T-cell (primary cell): Measurements from ENCODE around the gene CHRNA1. TPM values are rescaled to one million over a fixed set of nuclear protein-coding genes. Genes with fewer than 3 reads are reported as not detected.

Experiments used
- ATAC-seq, 4 experiments: fragments of 200-7000 bp in 3 of 4; fragments of 150-1000 bp in 1 of 4; cut with Tn5 transposase; replicated peaks in 1 of 4; 1 replicate in 3 of 4; 2 replicates in 1 of 4; pipeline ENCODE4 v1.10.0; 2021; ENCODE audit warnings: moderate library complexity in 3 of 4, mild to moderate bottlenecking in 2 of 4, moderate number of reproducible peaks in 1 of 4
- CTCF ChIA-PET, 2 donors: fragments of 300-600 bp; sonication (Branson Sonifier 250); formaldehyde crosslinking; loops; one replicate each; lab custom pipeline; 2022; ENCODE audit warnings: antibody characterized with exemption in 2 of 2; lab: Charles Lee
- POLR2A ChIA-PET, 2 donors: fragments of 300-600 bp; sonication (Branson Sonifier 250); formaldehyde crosslinking; loops; one replicate each; lab custom pipeline; 2022; ENCODE audit warnings: antibody characterized with exemption in 2 of 2; lab: Charles Lee
- DNase-seq, 35 experiments: peaks; one replicate each; pipeline versions ENCODE4 v3.0.0 to v3.0.0-alpha.2; 2013 to 2023
- H3K27ac ChIP-seq: one replicate; pipeline ENCODE4 v1.5.1; 2013; ENCODE audit warnings: low read length
- H3K27me3 ChIP-seq, 2 experiments: replicated peaks in 1 of 2; 1 replicate in 1 of 2; 2 replicates in 1 of 2; pipeline versions ENCODE4 v1.6.1 to v1.7.0; 2013; ENCODE audit warnings: low read length in 1 of 2, mixed read lengths in 1 of 2; ENCODE audit not compliant: control insufficient read depth in 2 of 2, insufficient read depth in 2 of 2; ENCODE audit errors: extremely low read depth in 1 of 2
- H3K36me3 ChIP-seq, 2 donors: 1 replicate in 1 of 2; 2 replicates in 1 of 2; pipeline versions ENCODE4 v1.6.1 to v1.7.0; 2013; ENCODE audit warnings: low read length in 1 of 2; ENCODE audit not compliant: control insufficient read depth in 2 of 2, insufficient read depth in 1 of 2; ENCODE audit errors: extremely low read depth in 1 of 2
- H3K4me1 ChIP-seq, 2 experiments: 1 replicate in 1 of 2; 2 replicates in 1 of 2; pipeline versions ENCODE4 v1.6.1 to v1.7.0; 2013; ENCODE audit warnings: low read length in 2 of 2, mixed read lengths in 1 of 2; ENCODE audit not compliant: insufficient read depth in 2 of 2, control insufficient read depth in 1 of 2; ENCODE audit errors: extremely low read depth in 1 of 2
- H3K4me3 ChIP-seq, 2 donors: 1 replicate in 1 of 2; 2 replicates in 1 of 2; pipeline versions ENCODE4 v1.5.1 to v1.7.0; 2013; ENCODE audit warnings: mild to moderate bottlenecking in 2 of 2, low read length in 1 of 2, moderate library complexity in 1 of 2; ENCODE audit not compliant: control insufficient read depth in 1 of 2; ENCODE audit errors: extremely low read depth in 1 of 2
- H3K9me3 ChIP-seq: 2 replicates; pipeline ENCODE4 v1.7.0; 2013
- H3K27ac Mint-ChIP-seq, 2 donors: one replicate each; pipeline ENCODE4 v1.8.0; 2020 to 2021; ENCODE audit warnings: mild to moderate bottlenecking in 2 of 2, mixed read lengths in 2 of 2
- H3K27me3 Mint-ChIP-seq, 2 donors: one replicate each; pipeline ENCODE4 v1.8.0; 2021 to 2022; ENCODE audit warnings: mixed read lengths in 2 of 2
- H3K36me3 Mint-ChIP-seq: one replicate; pipeline ENCODE4 v1.8.0; 2021; ENCODE audit warnings: mixed read lengths
- H3K4me1 Mint-ChIP-seq, 3 donors: one replicate each; pipeline ENCODE4 v1.8.0; 2020 to 2022; ENCODE audit warnings: mixed read lengths in 3 of 3, mild to moderate bottlenecking in 1 of 3
- H3K4me3 Mint-ChIP-seq, 3 donors: one replicate each; pipeline ENCODE4 v1.8.0; 2020 to 2022; ENCODE audit warnings: mild to moderate bottlenecking in 3 of 3, mixed read lengths in 3 of 3, moderate library complexity in 3 of 3
- H3K9me3 Mint-ChIP-seq, 3 donors: one replicate each; pipeline ENCODE4 v1.8.0; 2020 to 2022; ENCODE audit warnings: mixed read lengths in 3 of 3
- WGBS: methylation state at CpG from one replicate; pipeline ENCODE4 v1.1.5; 2013; ENCODE audit warnings: missing lambda C conversion rate; ENCODE audit not compliant: insufficient coverage; 5-methylcytosine and 5-hydroxymethylcytosine counted together
- total RNA-seq, 35 experiments: library from RNA in 6 of 35; stranded (reverse) in 6 of 35; fragments of 120-200 nt in 1 of 35; gene quantifications; one replicate each; pipeline versions ENCODE4 v1.2.1 to v1.2.4 and lab custom pipeline; 2013 to 2026

Gene CHRNA1
- total RNA-seq, 5 donors from 2014 or later (not counting 1 experiment from before 2014, with no cell fraction given), result 0.23 TPM; not detected in 4

GRCh38 chr2:174750923-174751441, 13.3 kb downstream of the CHRNA1 start:
- Histone ChIP-seq H3K27ac (peak overlapping the region; percentile 57), H3K27me3 (no peaks in the 10 kb centered on the region), H3K9me3 (no peaks in the 10 kb centered on the region), H3K4me1 (peaks cover 4 to 35% of the 10 kb centered on the region in 2 experiments), H3K36me3 (no peaks in the 10 kb centered on the region), H3K4me3 (no peak overlapping the region)
- H3K9me3 Mint-ChIP-seq, result no peaks in the 10 kb centered on the region
- peaks cover 0 to under 1% of the 10 kb centered on the region in 2 donors for H3K27me3 Mint-ChIP-seq
- H3K27ac Mint-ChIP-seq, result peak overlapping the region; percentile 62 to 69
- WGBS, result 13% methylated on average over 1 of the region's 5 CpGs
- H3K4me3 Mint-ChIP-seq, result peak overlapping the region in 2 of 3 donors; percentile 4 to 37
- ATAC-seq (peak in 3 of 4 experiments; percentile 44 to 67 (median 54)), DNase-seq (peak in 34 of 35 experiments; percentile 11 to 80 (median 40))
- ChIA-PET POLR2A (interaction anchor here in 1 of 2 donors (0.7 kb wide), 1 partner anchor 28 kb away, joined by 3 read pairs; no protein-coding TSS in a partner anchor), CTCF (interaction anchor here (0.6 to 2.3 kb wide), 7 partner anchors 11 to 358 kb away, joined by 3 to 10 read pairs (median 3); no protein-coding TSS in a partner anchor)
- peaks cover 39 to 44% (median 40%) of the 10 kb centered on the region in 3 donors for H3K4me1 Mint-ChIP-seq
- no peaks in the 10 kb centered on the region for H3K36me3 Mint-ChIP-seq

GRCh38 chr2:174749793-174750192, 14.5 kb downstream of the CHRNA1 start:
- Histone ChIP-seq H3K9me3 (no peaks in the 10 kb centered on the region), H3K4me3 (no peak overlapping the region), H3K27ac (peak overlapping the region; percentile 57), H3K36me3 (no peaks in the 10 kb centered on the region), H3K4me1 (peaks cover 4 to 35% of the 10 kb centered on the region in 2 experiments), H3K27me3 (no peaks in the 10 kb centered on the region)
- WGBS, result 100% methylated on average over 3 of the region's 8 CpGs
- ATAC-seq (no peak), DNase-seq (peak in 1 of 35 experiments; percentile 9)
- Mint-ChIP-seq H3K4me1 (peaks cover 39 to 44% (median 40%) of the 10 kb centered on the region in 3 donors), H3K27me3 (peaks cover 0 to 5% of the 10 kb centered on the region in 2 donors), H3K27ac (peak overlapping the region; percentile 59 to 68), H3K36me3 (no peaks in the 10 kb centered on the region), H3K4me3 (no peak overlapping the region), H3K9me3 (no peaks in the 10 kb centered on the region)
- CTCF ChIA-PET, result interaction anchor here (0.5 to 2.3 kb wide), 29 partner anchors 9 to 354 kb away, joined by 3 to 30 read pairs (median 6); partner anchors contain the start of genes CHRNA1 (in 1 of the 2) and SCRN3 (in 1 of the 2)
- POLR2A ChIA-PET, result interaction anchor here (0.5 to 0.7 kb wide), 2 partner anchors 63 to 109 kb away, joined by 3 to 7 read pairs; no protein-coding TSS in a partner anchor

DNA sequence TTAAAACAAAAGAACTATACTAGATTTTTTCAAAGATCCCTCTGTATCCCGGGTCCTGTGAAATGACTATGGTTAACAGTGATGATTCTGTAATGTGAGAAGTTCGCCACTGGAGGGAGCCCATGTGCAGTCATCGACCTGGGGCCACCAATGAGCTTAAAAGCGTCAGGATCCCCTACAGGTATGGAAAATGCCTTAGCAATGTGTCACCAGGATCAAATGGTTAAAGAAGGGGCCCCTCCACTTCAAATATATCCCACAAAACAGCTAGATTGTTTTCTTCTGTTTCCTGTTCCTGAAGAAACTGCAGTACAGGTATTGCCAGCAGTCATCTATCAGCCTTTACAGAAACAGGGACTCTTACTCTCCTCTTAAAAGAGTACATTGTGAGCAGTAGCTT, 15.3 kb downstream of the CHRNA1 start:
- Histone ChIP-seq H3K9me3 (no peaks in the 10 kb centered on the region), H3K27ac (no peak overlapping the region), H3K4me1 (peaks cover 4 to 35% of the 10 kb centered on the region in 2 experiments), H3K36me3 (no peaks in the 10 kb centered on the region), H3K27me3 (no peaks in the 10 kb centered on the region), H3K4me3 (no peak overlapping the region)
- Mint-ChIP-seq H3K36me3 (no peaks in the 10 kb centered on the region), H3K27me3 (peaks cover 0 to 5% of the 10 kb centered on the region in 2 donors), H3K4me3 (no peak overlapping the region), H3K9me3 (no peaks in the 10 kb centered on the region), H3K27ac (no peak overlapping the region), H3K4me1 (peaks cover 39 to 42% (median 40%) of the 10 kb centered on the region in 3 donors)
- CTCF ChIA-PET, result interaction anchor here (0.5 to 2.3 kb wide), 43 partner anchors 8 to 353 kb away, joined by 3 to 30 read pairs (median 5); partner anchors contain the start of genes CHN1 (in 1 of the 2), CHRNA1 (in 1 of the 2) and SCRN3 (in 1 of the 2)
- WGBS, result 0% methylated on average over 3 of the region's 4 CpGs
- DNase-seq (peak; percentile 31 to 85 (median 65)), ATAC-seq (peak; percentile 54 to 82 (median 69))
- POLR2A ChIA-PET, result interaction anchor here in 1 of 2 donors (0.5 kb wide), 1 partner anchor 110 kb away, joined by 3 read pairs; no protein-coding TSS in a partner anchor

DNA sequence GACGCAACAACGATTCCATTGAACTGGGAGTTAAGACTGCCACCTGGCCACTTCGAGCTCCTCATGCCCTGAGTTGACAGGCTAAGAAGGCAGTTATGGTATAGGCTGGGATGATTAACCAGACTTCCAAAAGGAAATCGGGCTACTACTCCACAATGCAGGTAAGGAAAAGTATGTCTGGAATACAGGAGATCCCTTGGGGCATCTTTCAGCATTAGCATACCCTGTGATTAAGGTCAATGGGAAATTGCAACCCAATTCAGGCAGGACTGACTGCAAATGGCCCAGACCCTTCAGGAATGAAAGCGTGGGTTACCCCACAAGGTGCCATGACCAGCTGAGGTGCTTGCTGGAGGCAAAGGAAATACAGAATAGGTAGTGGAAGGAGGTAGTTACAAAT, 19.1 kb downstream of the CHRNA1 start:
- Mint-ChIP-seq H3K36me3 (no peaks in the 10 kb centered on the region), H3K27me3 (peaks cover 0 to 8% of the 10 kb centered on the region in 2 donors), H3K4me1 (peaks cover 12 to 13% (median 12%) of the 10 kb centered on the region in 3 donors), H3K4me3 (no peak overlapping the region), H3K27ac (no peak overlapping the region), H3K9me3 (no peaks in the 10 kb centered on the region)
- Histone ChIP-seq H3K27ac (no peak overlapping the region), H3K4me3 (no peak overlapping the region), H3K4me1 (peaks cover 0 to under 1% of the 10 kb centered on the region in 2 experiments), H3K9me3 (no peaks in the 10 kb centered on the region), H3K27me3 (peaks cover 0 to 9% of the 10 kb centered on the region in 2 experiments), H3K36me3 (no peaks in the 10 kb centered on the region)
- no peak for DNase-seq
- WGBS, result 84% methylated on average over 3 of the region's 5 CpGs
- ChIA-PET POLR2A (interaction anchor here in 1 of 2 donors (0.5 kb wide), 1 partner anchor 48 kb away, joined by 4 read pairs; no protein-coding TSS in a partner anchor), CTCF (interaction anchor here (0.5 to 0.6 kb wide), 2 partner anchors 9 to 18 kb away, joined by 3 read pairs; no protein-coding TSS in a partner anchor)
- no peak for ATAC-seq

GRCh38 chr2:174744111-174744510, 20.2 kb downstream of the CHRNA1 start:
- DNase-seq (no peak), ATAC-seq (no peak)
- Histone ChIP-seq H3K4me1 (no peaks in the 10 kb centered on the region), H3K27me3 (peaks cover 0 to 9% of the 10 kb centered on the region in 2 experiments), H3K36me3 (no peaks in the 10 kb centered on the region), H3K4me3 (no peak overlapping the region), H3K9me3 (no peaks in the 10 kb centered on the region), H3K27ac (no peak overlapping the region)
- H3K4me3 Mint-ChIP-seq, result no peak overlapping the region
- ChIA-PET POLR2A (no interaction called here), CTCF (no interaction called here)
- H3K27me3 Mint-ChIP-seq, result peaks cover 0 to 8% of the 10 kb centered on the region in 2 donors
- H3K4me1 Mint-ChIP-seq, result peaks cover 3 to 4% (median 3%) of the 10 kb centered on the region in 3 donors
- H3K9me3 Mint-ChIP-seq, result no peaks in the 10 kb centered on the region
- WGBS, result 80% methylated on average over 1 of the region's 2 CpGs
- H3K36me3 Mint-ChIP-seq, result no peaks in the 10 kb centered on the region
- H3K27ac Mint-ChIP-seq, result no peak overlapping the region

DNA sequence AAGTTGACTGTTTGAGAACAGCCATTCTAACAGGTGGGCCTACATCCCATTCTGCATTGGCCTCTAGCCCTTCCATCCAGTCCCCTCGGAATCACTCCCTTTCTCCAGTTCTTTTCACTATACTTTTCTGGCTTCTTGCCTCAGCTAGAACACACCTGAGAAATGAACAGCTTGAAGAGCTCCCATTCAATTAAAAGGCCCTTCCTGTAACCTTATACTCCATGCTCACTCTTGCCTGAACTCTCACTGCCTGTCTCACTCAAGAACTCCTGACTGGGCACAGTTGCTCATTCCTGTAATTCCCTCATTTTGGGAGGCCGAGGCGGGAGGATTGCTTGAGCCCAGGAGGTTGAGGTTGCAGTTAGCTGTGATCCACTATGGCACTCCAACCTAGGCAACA, 23.6 kb downstream of the CHRNA1 start:
- H3K4me3 Mint-ChIP-seq, result no peak overlapping the region
- no peaks in the 10 kb centered on the region for H3K4me1 ChIP-seq
- H3K9me3 ChIP-seq, result no peaks in the 10 kb centered on the region
- peaks cover 0 to 6% of the 10 kb centered on the region in 2 donors for H3K27me3 Mint-ChIP-seq
- ChIA-PET CTCF (interaction anchor here (0.9 to 1.1 kb wide), 2 partner anchors 9 kb away, joined by 3 to 6 read pairs; no protein-coding TSS in a partner anchor), POLR2A (no interaction called here)
- no peak overlapping the region for H3K4me3 ChIP-seq
- H3K27ac Mint-ChIP-seq, result no peak overlapping the region
- H3K27ac ChIP-seq, result no peak overlapping the region
- H3K36me3 Mint-ChIP-seq, result no peaks in the 10 kb centered on the region
- 88% methylated on average over 1 of the region's 3 CpGs for WGBS
- H3K36me3 ChIP-seq, result no peaks in the 10 kb centered on the region
- no peak for ATAC-seq
- no peaks in the 10 kb centered on the region for H3K9me3 Mint-ChIP-seq
- no peaks in the 10 kb centered on the region for H3K4me1 Mint-ChIP-seq
- H3K27me3 ChIP-seq, result peaks cover 0 to 9% of the 10 kb centered on the region in 2 experiments
- DNase-seq, result no peak
